ENCODE data around the gene TMED4.

TMED4 gene

DNA sequence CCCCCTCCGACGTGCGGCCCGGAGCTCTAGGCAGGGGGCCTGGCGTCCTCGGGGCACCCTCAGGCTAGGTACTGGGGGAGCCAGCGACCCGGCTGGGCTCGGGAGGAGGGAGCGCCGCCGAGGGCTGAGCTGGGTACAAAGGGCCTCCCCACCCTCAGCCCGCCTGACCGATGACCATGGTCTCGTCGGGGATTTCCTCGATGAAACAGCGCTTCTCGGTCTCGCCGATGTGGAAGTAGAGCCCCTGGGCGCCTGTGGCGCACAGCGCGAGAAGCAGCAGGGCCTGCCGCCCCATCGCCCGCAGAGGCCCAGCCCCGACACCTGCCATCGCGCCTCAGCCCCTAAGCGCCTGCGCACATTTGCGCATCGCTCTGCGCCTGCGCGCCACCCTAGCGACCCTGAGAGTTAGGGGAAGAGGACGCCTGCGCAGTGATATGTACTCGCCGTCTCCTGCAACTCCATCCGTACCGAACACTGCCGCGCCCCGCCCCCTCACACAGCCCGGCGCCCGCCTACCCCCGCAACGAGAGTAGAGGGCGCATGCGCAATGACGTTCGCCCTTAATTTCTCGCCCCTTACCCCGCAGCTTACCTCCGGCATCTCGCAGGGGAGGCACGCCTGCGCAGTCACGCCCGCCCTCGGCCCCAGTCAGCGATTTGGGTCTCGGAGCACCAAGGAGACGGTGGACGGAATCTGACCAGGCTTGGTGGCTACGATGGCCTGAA is at the start of gene TMED4:
TMED4 (minus strand) TSS at position 353 of the 725 bp plus-strand sequence; CDS start at position 328, 25 bp downstream.
- TF ChIP-seq, protein P1, sequence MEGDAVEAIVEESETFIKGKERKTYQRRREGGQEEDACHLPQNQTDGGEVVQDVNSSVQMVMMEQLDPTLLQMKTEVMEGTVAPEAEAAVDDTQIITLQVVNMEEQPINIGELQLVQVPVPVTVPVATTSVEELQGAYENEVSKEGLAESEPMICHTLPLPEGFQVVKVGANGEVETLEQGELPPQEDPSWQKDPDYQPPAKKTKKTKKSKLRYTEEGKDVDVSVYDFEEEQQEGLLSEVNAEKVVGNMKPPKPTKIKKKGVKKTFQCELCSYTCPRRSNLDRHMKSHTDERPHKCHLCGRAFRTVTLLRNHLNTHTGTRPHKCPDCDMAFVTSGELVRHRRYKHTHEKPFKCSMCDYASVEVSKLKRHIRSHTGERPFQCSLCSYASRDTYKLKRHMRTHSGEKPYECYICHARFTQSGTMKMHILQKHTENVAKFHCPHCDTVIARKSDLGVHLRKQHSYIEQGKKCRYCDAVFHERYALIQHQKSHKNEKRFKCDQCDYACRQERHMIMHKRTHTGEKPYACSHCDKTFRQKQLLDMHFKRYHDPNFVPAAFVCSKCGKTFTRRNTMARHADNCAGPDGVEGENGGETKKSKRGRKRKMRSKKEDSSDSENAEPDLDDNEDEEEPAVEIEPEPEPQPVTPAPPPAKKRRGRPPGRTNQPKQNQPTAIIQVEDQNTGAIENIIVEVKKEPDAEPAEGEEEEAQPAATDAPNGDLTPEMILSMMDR (IDR thresholded peaks at IDR 0.05; ENCODE audit: low read depth, low read length): no peak
- peak within 1 kb of the TSS; percentile 88 for H3K4me3 ChIP-seq (ENCODE audit: low read depth, low read length)

DNA sequence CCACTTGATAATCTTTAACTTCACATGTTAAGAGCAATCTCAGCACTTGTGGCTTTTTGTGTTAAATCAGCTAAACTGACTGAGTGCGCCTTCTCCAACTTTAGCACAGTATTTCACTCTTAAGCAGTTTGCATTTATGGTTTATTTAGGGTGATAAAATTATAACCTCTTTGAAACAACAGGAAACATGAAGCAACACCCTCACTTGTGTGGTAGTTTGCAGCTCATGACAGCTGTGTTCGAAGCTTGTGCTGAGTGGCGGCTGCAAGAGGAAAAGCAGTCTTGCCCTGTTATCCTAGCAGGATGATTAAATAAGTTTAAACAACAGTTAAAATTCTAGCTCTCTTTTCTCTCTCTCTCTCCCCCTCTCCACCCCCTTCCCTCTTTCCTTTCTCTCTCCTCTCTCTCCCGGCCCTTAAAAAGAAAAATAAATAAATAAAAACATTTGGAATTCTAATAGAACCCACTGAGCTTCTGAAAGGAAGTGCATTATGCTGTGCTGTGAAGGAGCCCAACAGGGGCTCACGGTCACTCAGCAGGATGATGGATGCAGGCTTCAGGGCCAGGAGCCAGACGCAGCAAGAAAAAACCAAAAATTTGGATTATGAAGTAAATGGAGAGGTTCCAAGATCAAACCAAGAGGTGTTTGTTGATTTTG is 49.6 kb upstream of the TMED4 start:
- TF ChIP-seq, protein P1 (IDR thresholded peaks at IDR 0.05; ENCODE audit: low read depth, low read length): no peak
- H3K4me3 ChIP-seq (ENCODE audit: low read depth, low read length): no peak overlapping the region

DNA sequence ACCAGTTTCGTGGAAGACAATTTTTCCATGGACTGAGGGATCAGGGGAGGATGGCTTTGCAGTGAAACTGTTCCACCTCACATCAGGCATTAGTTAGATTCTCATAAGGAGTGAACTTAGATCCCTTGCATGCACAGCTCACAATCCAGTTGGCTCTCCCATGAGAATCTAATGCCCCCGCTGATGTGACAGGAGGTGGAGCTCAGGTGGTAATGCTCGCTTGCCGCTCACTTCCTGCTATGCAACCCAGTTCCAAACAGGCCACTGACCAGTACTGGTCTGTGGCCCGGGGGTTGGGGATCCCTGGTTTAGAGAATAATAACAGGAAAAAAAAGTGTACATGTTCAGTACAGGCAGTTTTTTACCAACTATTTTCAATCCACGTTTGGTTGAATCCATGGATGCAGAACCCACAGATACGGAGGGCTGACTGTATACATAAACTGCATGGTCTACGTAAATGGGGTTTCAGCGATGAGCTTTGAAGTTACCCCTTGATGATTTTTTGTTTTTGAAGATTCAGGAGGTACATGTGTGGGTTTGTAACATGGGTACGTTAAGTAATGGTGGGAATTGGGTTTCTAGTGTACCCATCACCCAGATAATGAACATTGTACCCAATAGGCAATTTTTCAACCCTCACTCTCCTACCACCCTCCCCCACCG is 48.9 kb upstream of the TMED4 start:
- no peak overlapping the region for H3K4me3 ChIP-seq (ENCODE audit: low read depth, low read length)
- TF ChIP-seq, protein P1 (IDR thresholded peaks at IDR 0.05; ENCODE audit: low read depth, low read length): no peak

GRCh38 chr7:44629829-44630522 is 47.9 kb upstream of the TMED4 start:
- TF ChIP-seq, protein P1 (IDR thresholded peaks at IDR 0.05; ENCODE audit: low read depth, low read length): no peak
- no peak overlapping the region for H3K4me3 ChIP-seq (ENCODE audit: low read depth, low read length)

DNA sequence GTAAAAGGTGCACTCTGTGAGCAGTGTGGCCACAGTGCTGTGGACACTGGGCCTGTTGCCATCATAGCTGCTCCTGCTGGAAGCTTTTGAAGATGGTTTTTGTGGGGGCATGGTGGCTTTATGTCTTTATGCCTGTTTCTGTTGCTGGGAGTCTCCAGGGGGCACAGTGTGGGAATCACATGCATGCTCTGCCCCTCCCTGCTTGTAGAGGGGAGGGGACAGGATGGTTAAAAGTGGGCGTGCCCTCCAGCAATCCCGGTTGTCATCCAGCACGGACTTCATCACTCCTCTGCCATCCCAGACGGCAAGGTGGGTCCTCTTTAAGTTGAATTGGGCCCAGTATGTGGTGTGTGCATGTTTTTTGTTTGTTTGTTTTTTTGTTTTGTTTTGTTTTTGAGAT is 44.6 kb upstream of the TMED4 start:
- no peak overlapping the region for H3K4me3 ChIP-seq (ENCODE audit: low read depth, low read length)
- TF ChIP-seq, protein P1 (IDR thresholded peaks at IDR 0.05; ENCODE audit: low read depth, low read length): no peak

DNA sequence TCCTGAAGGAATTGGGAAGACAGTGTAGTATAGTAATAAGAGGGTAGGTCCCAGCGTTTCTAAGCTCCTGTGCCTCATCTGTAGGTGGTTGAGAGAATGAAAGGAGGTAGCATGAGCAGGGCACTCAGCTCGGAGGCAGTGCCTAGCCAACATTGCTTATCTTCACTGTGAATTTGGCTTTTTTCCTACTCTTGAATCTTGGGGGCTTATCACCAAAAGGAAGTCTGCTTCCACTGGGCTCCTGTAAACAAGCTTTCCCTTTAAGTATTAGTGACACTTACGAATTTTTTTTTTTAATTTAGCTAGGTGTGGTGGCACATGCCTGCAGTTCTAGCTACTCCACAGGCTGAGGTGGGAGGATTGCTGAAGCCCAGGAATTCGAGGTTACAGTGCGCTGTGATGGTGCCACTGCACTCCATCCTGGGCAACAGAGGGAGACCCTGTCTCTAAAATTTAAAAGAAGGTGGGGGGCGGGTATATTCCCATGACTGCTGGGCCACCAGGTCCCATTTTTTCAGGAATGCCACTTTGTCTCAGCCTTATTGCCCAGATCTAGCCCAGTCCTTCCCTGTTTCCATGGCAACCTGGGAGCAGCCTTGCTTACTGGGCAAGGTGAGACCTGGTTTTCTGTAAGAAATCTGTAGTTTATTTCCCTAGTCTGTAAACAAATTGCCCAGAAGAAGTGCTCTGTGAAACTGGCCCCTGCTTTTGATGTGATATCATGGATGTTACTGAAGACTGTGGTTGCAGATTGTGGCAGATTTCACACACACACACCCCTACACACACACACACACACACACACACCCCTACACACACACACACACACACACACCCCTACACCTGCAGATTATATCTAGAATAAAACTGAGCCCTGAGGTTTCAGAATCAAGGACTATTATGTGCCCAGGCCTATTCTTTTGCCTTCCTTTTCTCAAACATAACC is 43.8 kb upstream of the TMED4 start:
- H3K4me3 ChIP-seq (ENCODE audit: low read depth, low read length): no peak overlapping the region
- TF ChIP-seq, protein P1 (IDR thresholded peaks at IDR 0.05; ENCODE audit: low read depth, low read length): no peak
